Measurements from ENCODE around the gene RETREG1.

Gene RETREG1

GRCh38 chr5:16521521-16522483, 95.0 kb downstream of the RETREG1 start:
- no peak overlapping the region for H3K4me3 ChIP-seq (ENCODE audit: low read length)
- no peak for TF ChIP-seq ZNF274 (IDR thresholded peaks at IDR 0.05; ENCODE audit: low read depth, low read length)

DNA sequence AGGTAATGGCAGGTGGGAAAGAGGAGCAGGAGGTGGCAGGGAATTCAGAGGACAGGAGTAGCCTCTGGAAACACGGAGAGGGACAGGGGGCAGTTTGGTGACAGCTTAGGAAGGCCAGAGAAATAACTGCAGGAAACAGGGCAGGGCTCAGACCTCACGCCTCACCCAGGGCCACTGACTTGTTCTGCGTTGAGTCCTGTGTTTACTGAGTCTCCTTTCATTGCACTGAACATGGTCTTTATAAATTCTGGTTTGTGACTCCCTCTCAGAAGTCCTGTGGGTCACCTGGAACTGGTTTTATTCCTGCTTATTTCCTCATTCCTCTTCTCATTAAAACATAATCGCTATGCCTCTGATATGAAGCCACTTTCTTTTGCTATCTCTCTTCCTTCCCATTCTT, 96.0 kb downstream of the RETREG1 start:
- no peak overlapping the region for H3K4me3 ChIP-seq (ENCODE audit: low read length)
- no peak for TF ChIP-seq ZNF274 (IDR thresholded peaks at IDR 0.05; ENCODE audit: low read depth, low read length)

- no peak for TF ChIP-seq ZNF274 (IDR thresholded peaks at IDR 0.05; ENCODE audit: low read depth, low read length)
- H3K4me3 ChIP-seq (ENCODE audit: low read length) = no peak overlapping the region
Observed at GRCh38 chr5:16519435-16519834, 97.4 kb downstream of the RETREG1 start.

DNA sequence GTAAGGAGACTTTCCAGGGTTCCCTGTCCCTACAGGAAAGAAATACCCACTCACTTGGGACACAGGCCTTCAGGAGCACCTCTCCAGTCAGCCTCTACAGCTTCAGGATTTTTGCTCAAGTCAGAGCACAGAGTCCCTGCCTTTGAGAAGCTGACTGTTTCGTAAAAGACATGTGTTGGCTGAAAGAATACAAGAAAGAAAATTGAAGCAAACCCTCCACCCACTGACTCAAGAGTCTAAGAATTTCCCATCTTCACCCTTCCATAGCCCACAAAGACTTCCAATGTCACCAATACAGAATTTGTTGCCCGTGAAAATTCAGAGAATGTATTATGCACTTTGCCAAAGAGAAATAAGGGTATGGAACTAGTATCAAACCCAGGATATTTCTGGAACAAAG, 98.2 kb downstream of the RETREG1 start:
- no peak overlapping the region for H3K4me3 ChIP-seq (ENCODE audit: low read length)
- no peak for TF ChIP-seq ZNF274 (IDR thresholded peaks at IDR 0.05; ENCODE audit: low read depth, low read length)

- no peak for TF ChIP-seq ZNF274 (IDR thresholded peaks at IDR 0.05; ENCODE audit: low read depth, low read length)
- H3K4me3 ChIP-seq (ENCODE audit: low read length) = no peak overlapping the region
Observed at GRCh38 chr5:16515532-16515931, 101.3 kb downstream of the RETREG1 start.

- no peak overlapping the region for H3K4me3 ChIP-seq (ENCODE audit: low read length)
- no peak for TF ChIP-seq ZNF274 (IDR thresholded peaks at IDR 0.05; ENCODE audit: low read depth, low read length)
Observed at GRCh38 chr5:16510098-16510497, 106.7 kb downstream of the RETREG1 start.

GRCh38 chr5:16508730-16509531, 107.9 kb downstream of the RETREG1 start:
- H3K4me3 ChIP-seq (ENCODE audit: low read length) = no peak overlapping the region
- TF ChIP-seq ZNF274 (IDR thresholded peaks at IDR 0.05; ENCODE audit: low read depth, low read length) = no peak

- no peak overlapping the region for H3K4me3 ChIP-seq (ENCODE audit: low read length)
- no peak for TF ChIP-seq ZNF274 (IDR thresholded peaks at IDR 0.05; ENCODE audit: low read depth, low read length)
Observed at GRCh38 chr5:16507716-16508115, 109.1 kb downstream of the RETREG1 start.

GRCh38 chr5:16505904-16506303, 110.9 kb downstream of the RETREG1 start:
- TF ChIP-seq ZNF274 (IDR thresholded peaks at IDR 0.05; ENCODE audit: low read depth, low read length) = no peak
- H3K4me3 ChIP-seq (ENCODE audit: low read length) = no peak overlapping the region

- no peak for TF ChIP-seq ZNF274 (IDR thresholded peaks at IDR 0.05; ENCODE audit: low read depth, low read length)
- H3K4me3 ChIP-seq (ENCODE audit: low read length) = no peak overlapping the region
Observed at GRCh38 chr5:16505140-16505891, 111.5 kb downstream of the RETREG1 start.

GRCh38 chr5:16504571-16504970, 112.2 kb downstream of the RETREG1 start:
- H3K4me3 ChIP-seq (ENCODE audit: low read length) = no peak overlapping the region
- no peak for TF ChIP-seq ZNF274 (IDR thresholded peaks at IDR 0.05; ENCODE audit: low read depth, low read length)

DNA sequence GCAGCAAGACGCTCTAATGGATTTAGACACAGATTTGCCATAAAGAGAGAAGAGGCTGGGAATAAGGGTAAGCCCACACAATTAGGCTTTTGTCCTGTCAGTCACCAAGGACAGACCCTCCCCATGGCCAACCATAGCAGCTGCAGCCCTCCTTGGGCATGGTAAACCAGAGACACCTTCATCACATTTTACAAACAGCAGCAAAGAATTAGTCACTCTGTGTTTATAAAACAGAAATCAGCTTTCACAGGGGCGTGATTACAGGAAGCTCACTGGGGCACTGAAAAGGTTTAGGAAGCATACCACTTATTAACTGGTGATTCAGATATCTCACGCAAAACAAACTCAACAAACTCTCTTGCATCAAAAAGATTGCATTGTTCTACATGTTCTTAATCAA, 113.9 kb downstream of the RETREG1 start:
- H3K4me3 ChIP-seq (ENCODE audit: low read length) = no peak overlapping the region
- TF ChIP-seq ZNF274 (IDR thresholded peaks at IDR 0.05; ENCODE audit: low read depth, low read length) = no peak

DNA sequence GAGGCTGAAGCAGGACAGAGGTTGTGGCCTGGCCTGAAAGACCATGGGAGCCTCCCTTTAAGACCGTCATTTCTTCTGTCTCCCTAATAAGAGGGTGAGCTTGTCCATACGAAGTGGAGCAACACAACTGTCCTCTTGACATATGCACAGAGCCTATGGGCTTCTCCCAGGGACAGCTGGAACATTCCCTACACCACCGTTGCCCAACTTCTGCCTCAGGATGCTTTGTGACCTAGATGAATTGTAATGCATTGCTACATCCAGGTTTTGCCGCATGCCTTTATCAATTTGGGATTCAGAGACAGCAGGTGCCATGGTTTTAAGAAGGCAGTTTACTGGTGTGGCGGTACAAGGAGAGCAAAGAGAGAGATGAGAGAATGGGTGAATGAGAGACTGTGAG, 116.8 kb downstream of the RETREG1 start:
- no peak for TF ChIP-seq ZNF274 (IDR thresholded peaks at IDR 0.05; ENCODE audit: low read depth, low read length)
- H3K4me3 ChIP-seq (ENCODE audit: low read length) = no peak overlapping the region

GRCh38 chr5:16497546-16497945, 119.3 kb downstream of the RETREG1 start:
- H3K4me3 ChIP-seq (ENCODE audit: low read length) = no peak overlapping the region
- no peak for TF ChIP-seq ZNF274 (IDR thresholded peaks at IDR 0.05; ENCODE audit: low read depth, low read length)

Measured in GM08714 (cell line).